Vagina (tissue), 2 donors: ENCODE measurements around the gene CAPRIN1. TPM values are rescaled to one million over a fixed set of nuclear protein-coding genes. Genes with fewer than 3 reads are reported as not detected.
"Not testable (repeated sequence)": the region's sequence is repeated elsewhere in the genome, so short reads cannot be mapped to it uniquely, and the experiment has no call there.

ENCODE experiments used
- DNase-seq, 2 donors: peaks; one replicate each; pipeline ENCODE4 v3.0.0-alpha.2; 2017; ENCODE audit errors: extremely low spot score in 2 of 2
- H3K27ac ChIP-seq: fragments of 200-600 bp; sonication (generic); one replicate; pipeline ENCODE4 v1.5.1; 2019
- H3K27me3 ChIP-seq: fragments of 200-600 bp; sonication (generic); one replicate; pipeline ENCODE4 v1.5.1; 2019
- H3K36me3 ChIP-seq, 2 donors: fragments of 200-600 bp; sonication (generic); one replicate each; pipeline ENCODE4 v1.5.1; 2017 to 2019
- H3K4me1 ChIP-seq: fragments of 200-600 bp; sonication (generic); one replicate; pipeline ENCODE4 v1.5.1; 2019
- H3K4me3 ChIP-seq, 2 donors: fragments of 200-600 bp; sonication (generic); 1 replicate in 1 of 2; 2 replicates in 1 of 2; pipeline ENCODE4 v1.5.1; 2016 to 2019
- H3K9me3 ChIP-seq: fragments of 200-600 bp; sonication (generic); one replicate; pipeline ENCODE4 v1.5.1; 2019
- CTCF ChIP-seq, 3 experiments: fragments of 450-650 bp in 2 of 3; fragments of 200-600 bp in 1 of 3; sonication (generic) in 1 of 3; IDR thresholded peaks; one replicate each; pipeline ENCODE4 v1.5.1; 2017 to 2019; ENCODE audit warnings: antibody characterized with exemption in 3 of 3, mild to moderate bottlenecking in 2 of 3, moderate library complexity in 2 of 3
- POLR2A ChIP-seq, 2 donors: fragments of 450-650 bp; IDR thresholded peaks; one replicate each; pipeline ENCODE4 v1.6.1; 2017; ENCODE audit warnings: antibody characterized with exemption in 2 of 2, mild to moderate bottlenecking in 2 of 2, moderate library complexity in 2 of 2
- POLR2AphosphoS5 ChIP-seq, 2 donors: sonication (generic); formaldehyde crosslinking; IDR thresholded peaks; one replicate each; pipeline ENCODE4 v1.9.0; 2017; ENCODE audit warnings: antibody characterized with exemption in 2 of 2, mild to moderate bottlenecking in 2 of 2, low read depth in 1 of 2; ENCODE audit not compliant: insufficient read depth in 1 of 2
- intact Hi-C: fragments of 100-400 bp; cut with DNase I; formaldehyde crosslinking; loops from one replicate; pipeline ENCODE4 v1.15.1; 2023
- total RNA-seq: library from RNA; depleted of rRNA; stranded (reverse); fragments of >200 nt; gene quantifications from one replicate; pipeline ENCODE4 v1.2.3, GENCODE V29; 2016

CAPRIN1 gene
- total RNA-seq, 1 donor from 2014 or later = 123 TPM

GRCh38 chr11:34050581-34051348, 766 bp upstream of the CAPRIN1 start:
- Histone ChIP-seq H3K36me3 (no peaks in the 10 kb centered on the region), H3K4me1 (peaks cover 33% of the 10 kb centered on the region), H3K27me3 (no peaks in the 10 kb centered on the region), H3K4me3 (peak overlapping the region; percentile 77 to 96), H3K27ac (peak overlapping the region; percentile 95), H3K9me3 (no peaks in the 10 kb centered on the region)
- DNase-seq = no peak
- TF ChIP-seq POLR2A (IDR thresholded peaks at IDR 0.05) = no peak
- TF ChIP-seq POLR2AphosphoS5 (IDR thresholded peaks at IDR 0.05; ENCODE audit: insufficient read depth in 1 of 2, low read depth in 1 of 2) = no peak
- no peak for TF ChIP-seq CTCF (IDR thresholded peaks at IDR 0.05)
- intact Hi-C loops = loop anchor here (5.0 kb wide), 2 partner anchors 57 to 307 kb away; partner anchors contain the start of genes ABTB2 and NAT10

GRCh38 chr11:34052036-34052607, 591 bp downstream of the CAPRIN1 start:
- peak overlapping the region; percentile 95 for H3K27ac ChIP-seq
- H3K4me3 ChIP-seq = peak overlapping the region; percentile 77 to 96
- no peak for TF ChIP-seq CTCF (IDR thresholded peaks at IDR 0.05)
- peak in 1 of 2 donors; percentile 22 for TF ChIP-seq POLR2A (IDR thresholded peaks at IDR 0.05)
- no peaks in the 10 kb centered on the region for H3K9me3 ChIP-seq
- intact Hi-C loops = loop anchor here (5.0 kb wide), 2 partner anchors 55 to 305 kb away; partner anchors contain the start of genes ABTB2 and NAT10
- no peaks in the 10 kb centered on the region for H3K36me3 ChIP-seq
- peak in 1 of 2 donors; percentile 91 for DNase-seq
- no peaks in the 10 kb centered on the region for H3K27me3 ChIP-seq
- H3K4me1 ChIP-seq = peaks cover 47% of the 10 kb centered on the region

- DNase-seq = peak in 1 of 2 donors; percentile 87
- Histone ChIP-seq H3K9me3 (no peaks in the 10 kb centered on the region), H3K27me3 (no peaks in the 10 kb centered on the region), H3K27ac (peak overlapping the region; percentile 95), H3K4me1 (peaks cover 53% of the 10 kb centered on the region), H3K4me3 (peak overlapping the region; percentile 77 to 96), H3K36me3 (no peaks in the 10 kb centered on the region)
- intact Hi-C loops = loop anchor here (5.0 kb wide), 2 partner anchors 55 to 305 kb away; partner anchors contain the start of genes ABTB2 and NAT10
- TF ChIP-seq CTCF (IDR thresholded peaks at IDR 0.05) = no peak
- no peak for TF ChIP-seq POLR2A (IDR thresholded peaks at IDR 0.05)
Measured at GRCh38 chr11:34052608-34053160, 1.2 kb downstream of the CAPRIN1 start.

- H3K4me3 ChIP-seq = peak overlapping the region; percentile 77 to 96
- DNase-seq = no peak
- no peaks in the 10 kb centered on the region for H3K36me3 ChIP-seq
- H3K27ac ChIP-seq = peak overlapping the region; percentile 95
- peak in 1 of 2 donors; percentile 59 for TF ChIP-seq POLR2AphosphoS5 (IDR thresholded peaks at IDR 0.05; ENCODE audit: insufficient read depth in 1 of 2, low read depth in 1 of 2)
- TF ChIP-seq CTCF (IDR thresholded peaks at IDR 0.05) = no peak
- peak in 1 of 2 donors; percentile 20 for TF ChIP-seq POLR2A (IDR thresholded peaks at IDR 0.05)
- no peaks in the 10 kb centered on the region for H3K9me3 ChIP-seq
- no peaks in the 10 kb centered on the region for H3K27me3 ChIP-seq
- H3K4me1 ChIP-seq = peaks cover 58% of the 10 kb centered on the region
- intact Hi-C loops = loop anchor here (5.0 kb wide), 2 partner anchors 54 to 304 kb away; partner anchors contain the start of genes ABTB2 and NAT10
Measured at GRCh38 chr11:34053161-34053686, 1.7 kb downstream of the CAPRIN1 start.

GRCh38 chr11:34054351-34054750, 2.8 kb downstream of the CAPRIN1 start:
- H3K4me1 ChIP-seq = peaks cover 69% of the 10 kb centered on the region
- peak overlapping the region in 1 of 2 donors; percentile 77 for H3K4me3 ChIP-seq

More at GRCh38 chr11:34054351-34054750, 2.8 kb downstream of the CAPRIN1 start:
- H3K9me3 ChIP-seq, H3K27me3 ChIP-seq, DNase-seq, H3K36me3 ChIP-seq: not testable (repeated sequence)
- peak overlapping the region; percentile 18 for H3K27ac ChIP-seq
- intact Hi-C loops = loop anchor here (5.0 kb wide), 2 partner anchors 53 to 303 kb away; partner anchors contain the start of genes ABTB2 and NAT10
